Stimulated activated CD8-positive, alpha-beta memory T cell treated with anti-CD3 and anti-CD28 coated beads, Interleukin-7, amount 100 ng/mL, for 24 hours (primary cell): ENCODE results near the gene MESD.

Experiments
- DNase-seq: peaks from one replicate; pipeline ENCODE4 v3.0.0-alpha.2; 2020; ENCODE audit warnings: low read depth

Gene MESD

DNA sequence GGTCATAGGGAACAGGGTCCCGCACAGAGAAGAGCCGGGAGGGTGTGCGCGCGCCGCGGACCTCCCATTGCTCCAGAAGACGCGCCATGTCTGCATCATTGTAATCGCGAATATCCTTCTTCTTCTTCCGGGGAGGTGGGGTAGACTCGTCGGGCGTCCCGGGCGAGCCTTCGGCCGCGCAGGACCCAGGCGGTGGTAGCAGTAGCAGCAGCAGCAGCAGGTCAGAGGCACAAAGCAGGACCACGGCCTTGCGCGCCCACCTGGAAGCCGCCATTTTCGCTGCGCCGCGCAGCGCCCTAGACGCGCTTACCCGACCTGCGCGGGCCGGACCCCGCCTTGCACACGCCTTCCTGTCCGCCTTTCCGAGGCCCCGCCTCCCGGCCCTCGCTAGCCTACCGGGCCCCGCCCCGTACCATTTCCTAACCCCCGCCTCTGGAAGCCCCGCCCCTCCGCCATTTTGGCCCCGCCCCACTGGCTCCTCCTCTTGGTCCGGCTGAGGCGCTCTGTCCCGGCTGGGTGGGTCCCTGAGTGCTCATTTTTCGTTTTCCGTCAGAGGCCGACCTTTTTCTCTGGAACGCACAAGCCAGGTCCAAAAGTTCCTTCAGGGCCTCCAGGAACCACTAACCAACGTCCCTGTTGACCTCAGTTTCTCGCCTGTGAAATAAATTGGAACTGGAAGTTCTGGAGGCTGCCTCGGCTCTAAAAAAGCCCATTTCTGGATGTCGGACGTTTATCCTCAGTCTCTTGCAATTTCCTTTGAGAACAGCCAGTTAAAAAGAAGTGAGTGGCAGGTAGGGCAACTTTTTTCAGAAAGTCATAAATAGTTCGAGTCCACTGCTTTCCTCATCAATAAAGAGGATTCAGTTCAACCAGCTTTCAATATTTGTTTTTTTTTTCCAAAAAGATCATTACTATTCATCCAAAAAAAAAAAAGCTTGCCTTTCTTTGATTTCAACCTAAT is at the start of gene MESD:
MESD (minus strand) TSS at position 302 of the 961 bp plus-strand sequence; CDS start at position 274, 28 bp downstream.
- peak; percentile 99 for DNase-seq

DNA sequence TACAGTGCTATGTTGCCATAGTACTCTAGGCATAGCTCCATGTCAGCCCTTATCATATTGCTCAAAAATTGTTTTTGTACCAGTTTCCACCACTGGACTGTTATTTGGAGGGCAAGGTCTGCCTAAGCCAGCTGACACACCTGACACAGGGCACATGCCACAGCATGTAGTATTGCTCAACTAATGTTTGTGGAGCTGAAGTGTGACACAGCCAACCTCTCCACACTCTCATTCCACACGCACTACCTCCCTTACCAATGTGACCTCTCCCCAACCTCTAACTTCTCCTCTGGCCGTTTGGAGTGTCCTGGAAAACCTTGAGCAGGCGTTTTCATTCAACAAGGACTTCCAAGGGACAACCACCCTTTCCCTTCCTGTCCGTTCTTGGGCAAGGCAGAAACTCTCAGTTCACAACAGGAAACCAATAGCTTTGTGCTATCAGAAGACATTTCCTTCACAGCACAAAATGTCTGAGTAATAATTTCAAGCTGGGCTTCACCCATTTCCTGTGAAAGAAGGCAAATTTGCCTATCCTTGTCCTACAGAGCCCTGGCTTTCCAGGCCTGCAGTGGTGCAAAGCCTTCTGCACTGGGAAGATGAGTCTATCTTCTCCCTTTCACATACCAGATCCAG is 49.5 kb upstream of the MESD start:
- no peak for DNase-seq

DNA sequence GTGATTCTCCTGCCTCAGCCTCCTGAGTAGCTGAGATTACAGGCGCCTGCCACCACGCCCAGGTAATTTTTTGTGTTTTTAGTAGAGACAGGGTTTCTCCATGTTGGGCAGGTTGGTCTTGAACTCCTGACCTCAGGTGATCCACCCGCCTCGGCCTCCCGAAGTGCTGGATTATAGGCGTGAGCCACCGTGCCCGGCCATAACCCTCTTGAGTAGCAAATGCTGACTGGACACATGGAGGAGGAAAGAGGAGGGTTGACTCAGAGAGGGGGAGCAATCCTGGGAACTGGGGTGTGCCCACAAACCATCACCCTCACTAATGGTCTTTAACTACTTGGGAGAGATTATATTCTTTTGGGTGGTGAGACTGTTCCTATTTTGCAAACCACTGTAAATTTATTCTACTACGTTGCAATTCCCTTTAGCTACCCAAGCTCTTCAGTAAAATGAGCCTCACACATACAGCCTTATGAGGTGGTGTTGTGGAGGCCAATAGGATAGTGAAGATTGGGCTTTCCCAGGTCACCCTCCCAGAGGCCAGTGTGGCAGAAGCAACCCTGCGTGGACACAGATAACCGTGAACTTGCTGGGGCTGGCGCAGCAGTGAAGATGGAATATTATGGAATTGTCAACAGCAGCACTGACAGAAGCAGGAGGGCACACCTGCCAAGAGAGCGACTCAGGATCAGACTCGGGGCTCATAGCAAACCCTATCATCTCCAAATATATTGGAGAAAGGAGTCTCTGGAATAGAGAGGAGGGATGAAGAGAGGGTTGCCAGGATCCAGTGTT is 48.5 kb upstream of the MESD start:
- DNase-seq: no peak

DNA sequence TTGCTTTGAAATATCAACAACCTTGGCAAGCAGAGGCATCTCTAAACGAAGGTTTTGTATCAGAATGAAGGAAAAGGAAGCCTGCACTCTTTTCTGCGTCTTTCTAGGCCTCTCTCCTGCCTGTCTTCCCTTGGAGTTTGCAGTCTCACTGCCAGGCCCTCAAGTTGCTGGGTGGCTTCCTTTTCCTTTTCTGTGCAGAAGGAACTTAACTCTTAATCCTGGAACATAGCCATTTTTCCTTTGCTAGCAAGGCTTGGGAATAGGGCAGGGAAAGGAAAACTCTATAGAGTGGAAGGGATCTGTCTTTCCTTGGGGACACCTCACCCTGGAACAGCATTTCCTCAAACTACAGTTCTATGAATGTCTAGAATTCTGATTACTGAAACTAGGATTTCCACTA is 43.9 kb upstream of the MESD start:
- no peak for DNase-seq

DNA sequence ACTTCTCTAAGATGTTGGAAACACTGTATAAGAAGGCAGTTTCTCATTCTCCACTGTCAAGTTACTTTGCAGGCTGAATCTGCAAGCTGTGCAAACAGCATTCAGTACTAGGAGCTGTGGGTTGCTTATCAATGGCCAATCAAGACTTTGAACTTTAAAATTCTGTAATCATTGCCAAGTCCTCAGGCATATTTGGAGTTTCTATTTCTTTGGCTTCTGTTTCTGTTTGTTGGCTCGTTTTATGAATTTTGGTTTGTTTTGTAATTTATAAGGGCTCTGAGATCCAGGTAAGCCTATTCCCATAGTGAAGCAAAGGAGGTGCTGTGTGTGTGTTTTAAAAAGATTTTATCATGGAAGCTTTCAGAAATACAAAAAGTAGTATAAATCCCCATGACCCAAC is 43.2 kb upstream of the MESD start:
- no peak for DNase-seq

DNA sequence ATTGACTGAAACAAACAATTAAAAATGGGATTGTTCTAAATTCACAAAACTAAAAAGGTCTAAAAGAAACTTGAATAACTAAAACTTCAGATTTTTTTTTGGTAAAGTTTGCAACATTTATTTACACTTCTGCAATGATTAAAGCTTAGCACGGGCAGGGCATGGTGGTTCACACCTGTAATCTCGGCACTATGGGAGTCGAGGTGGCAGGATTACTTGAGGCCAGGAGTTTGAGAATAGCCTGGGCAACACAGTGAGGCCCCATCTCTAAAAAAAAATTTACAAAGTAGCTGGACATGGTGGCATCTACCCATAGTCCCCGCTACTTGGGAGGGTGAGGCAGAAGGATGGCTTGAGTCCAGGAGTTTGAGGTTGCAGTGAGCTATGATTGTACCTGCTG is 42.7 kb upstream of the MESD start:
- DNase-seq: no peak

DNA sequence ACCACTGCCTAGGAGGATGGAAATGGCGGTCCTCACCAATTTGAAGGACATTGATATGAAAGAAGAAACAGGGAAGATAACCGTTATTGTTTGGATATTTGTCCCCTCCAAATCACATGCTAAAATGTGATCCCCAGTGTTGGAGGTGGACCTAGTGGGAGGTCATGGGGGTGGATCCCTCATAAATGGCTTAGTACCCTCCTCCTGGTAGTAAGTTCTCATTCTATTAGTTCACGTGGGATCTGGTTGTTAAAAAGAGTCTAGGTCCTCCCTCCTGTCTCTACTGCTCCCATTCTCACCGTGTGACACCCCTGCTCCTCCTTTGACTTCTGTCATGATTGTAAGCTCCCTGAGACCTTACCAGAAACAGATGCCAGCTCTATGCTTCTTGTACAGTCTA is 41.6 kb upstream of the MESD start:
- DNase-seq: no peak

DNA sequence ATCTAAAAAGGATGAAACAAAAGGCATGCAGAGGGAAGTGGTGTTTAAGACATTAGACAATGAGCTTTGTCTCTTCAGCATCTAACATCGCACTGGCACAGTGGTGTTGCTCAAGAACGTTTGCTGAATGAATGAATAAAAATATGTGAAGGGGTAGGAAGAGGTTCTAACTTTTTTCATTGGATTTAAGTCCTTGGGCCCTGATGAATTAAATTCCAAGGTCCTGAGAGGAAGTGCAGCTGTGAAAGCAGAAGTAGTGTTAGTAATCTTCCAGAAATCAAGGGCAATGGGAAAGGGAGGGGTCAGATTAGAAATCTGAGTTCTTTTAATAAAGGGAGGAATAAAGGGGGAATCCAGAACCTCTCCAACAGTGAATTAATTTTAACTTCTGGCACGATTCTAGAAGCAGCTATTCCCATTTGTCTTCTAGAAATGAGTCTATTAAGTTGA is 40.7 kb upstream of the MESD start:
- DNase-seq: no peak

DNA sequence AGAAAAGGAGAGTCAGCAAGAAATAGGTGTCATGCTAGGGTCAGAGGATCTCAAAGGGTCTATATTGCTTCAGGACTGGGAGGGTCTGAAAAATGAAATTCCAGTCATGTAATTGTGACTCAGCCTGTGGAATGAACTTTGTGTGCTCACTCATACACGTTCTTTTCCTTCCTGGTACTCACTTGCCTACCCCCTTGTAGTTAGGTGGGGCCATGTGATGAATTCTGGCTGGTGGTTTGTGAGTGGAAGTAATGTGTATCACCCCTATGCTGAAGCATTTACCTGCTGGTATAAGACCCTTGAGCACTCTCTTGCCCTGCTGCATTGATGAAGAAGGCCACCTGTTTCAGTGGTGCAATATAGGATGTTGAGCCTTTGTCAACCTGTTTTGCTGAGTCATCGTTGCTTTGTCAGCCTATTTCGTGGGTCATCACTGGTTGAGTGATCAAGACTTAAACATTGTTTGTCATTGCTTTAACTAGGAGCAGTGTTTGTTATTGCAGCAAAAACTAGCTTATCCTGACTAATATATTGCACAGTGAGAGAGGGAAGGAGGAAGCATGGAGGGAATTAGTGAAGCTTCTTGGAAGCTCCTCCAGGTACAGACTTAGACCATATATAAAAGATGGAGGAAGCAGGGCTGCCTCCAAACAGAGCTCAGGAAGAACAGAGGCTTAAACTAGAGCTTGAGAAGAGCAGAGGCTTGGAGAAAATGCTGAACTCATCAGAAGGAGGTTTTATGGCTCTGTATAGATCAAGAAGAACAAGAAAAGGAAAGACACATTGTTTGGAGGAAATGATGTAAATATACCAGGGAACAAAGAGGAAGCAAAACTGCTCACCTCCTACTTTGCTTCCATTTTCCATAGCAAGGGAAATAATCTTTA is 40.0 kb upstream of the MESD start:
- no peak for DNase-seq

DNA sequence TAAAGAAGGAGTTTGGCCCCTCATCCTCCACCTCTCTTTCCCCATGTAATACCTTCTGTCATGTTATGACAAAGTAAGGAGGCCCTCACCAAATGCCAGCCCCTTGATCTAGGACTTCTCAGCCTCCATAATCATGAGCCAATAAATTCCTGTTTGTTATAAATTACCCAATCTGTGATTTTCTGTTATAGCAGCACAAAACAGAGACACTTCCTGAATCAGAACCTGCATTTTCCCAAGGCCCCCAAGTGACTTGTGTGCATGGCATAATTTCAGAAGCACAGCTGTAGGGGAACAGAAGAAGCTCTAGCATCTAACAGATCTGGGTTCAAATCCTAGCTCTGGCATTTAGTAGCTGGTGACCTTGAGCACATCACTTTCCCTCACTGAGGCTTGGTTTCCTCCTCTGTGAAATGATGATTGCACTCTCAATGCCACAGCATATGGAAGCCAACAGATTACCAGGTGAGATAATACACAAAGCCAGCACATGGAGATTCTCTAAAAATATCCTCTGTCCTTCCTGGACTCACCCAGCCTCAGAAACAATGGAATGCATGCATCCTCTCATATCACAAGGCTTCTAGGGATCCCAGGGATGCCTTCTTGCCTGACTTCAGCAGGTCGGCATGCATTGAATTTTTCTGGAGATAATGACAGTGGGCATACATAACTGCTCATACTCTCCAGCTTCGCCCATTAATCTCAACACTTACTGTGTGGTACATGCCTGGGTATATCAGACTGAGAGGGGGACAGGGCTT is 37.4 kb upstream of the MESD start:
- no peak for DNase-seq

DNA sequence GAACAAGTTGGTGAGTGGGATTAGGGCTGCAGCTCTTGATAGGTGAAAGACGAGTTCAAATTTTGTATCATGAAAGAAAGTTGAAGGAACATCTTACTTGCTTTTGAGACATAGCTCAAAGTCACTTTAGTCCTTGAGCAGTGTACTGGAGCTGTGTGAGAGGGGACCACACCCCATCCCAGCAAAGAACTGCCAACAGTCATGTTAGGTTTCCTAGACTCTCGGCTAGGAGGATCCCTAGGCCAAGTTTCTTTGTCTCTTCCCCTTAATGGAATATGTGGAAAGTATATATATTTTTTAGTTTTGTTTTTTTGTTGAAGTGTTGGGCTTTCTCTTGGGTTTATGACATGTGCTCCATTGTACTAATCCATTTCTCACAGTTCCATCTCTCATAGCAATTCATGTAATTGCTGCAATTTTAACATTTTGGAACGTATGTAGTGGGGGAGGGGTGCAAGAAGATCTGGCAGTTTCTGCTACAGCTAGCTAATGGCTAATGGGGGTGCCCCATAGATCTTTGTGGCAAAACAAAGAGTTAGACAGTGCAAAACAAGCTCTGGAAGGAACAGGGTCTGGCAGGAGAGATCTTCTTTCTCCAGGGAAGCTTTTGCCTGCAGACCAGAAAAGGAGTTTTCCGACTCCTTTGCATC is 36.2 kb upstream of the MESD start:
- no peak for DNase-seq

DNA sequence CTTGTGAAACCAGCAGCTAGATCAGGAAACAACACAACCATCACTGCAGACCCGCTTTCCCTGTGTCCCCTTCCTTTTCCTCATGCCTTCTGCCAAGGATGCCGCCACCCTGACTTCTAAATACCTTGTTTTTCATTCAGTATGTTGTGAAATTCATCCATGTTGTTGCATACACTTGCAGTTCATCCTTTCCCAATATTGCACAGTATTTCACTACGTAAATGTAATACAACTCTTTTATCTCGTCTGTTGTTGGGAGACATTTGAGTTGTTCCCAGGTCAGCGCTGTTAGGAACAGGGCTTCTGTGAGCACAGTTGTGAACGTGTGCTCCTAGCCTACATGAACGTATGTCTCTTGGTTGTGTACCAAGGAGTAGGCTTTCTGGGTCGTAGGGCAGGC is 35.3 kb upstream of the MESD start:
- DNase-seq: no peak

DNA sequence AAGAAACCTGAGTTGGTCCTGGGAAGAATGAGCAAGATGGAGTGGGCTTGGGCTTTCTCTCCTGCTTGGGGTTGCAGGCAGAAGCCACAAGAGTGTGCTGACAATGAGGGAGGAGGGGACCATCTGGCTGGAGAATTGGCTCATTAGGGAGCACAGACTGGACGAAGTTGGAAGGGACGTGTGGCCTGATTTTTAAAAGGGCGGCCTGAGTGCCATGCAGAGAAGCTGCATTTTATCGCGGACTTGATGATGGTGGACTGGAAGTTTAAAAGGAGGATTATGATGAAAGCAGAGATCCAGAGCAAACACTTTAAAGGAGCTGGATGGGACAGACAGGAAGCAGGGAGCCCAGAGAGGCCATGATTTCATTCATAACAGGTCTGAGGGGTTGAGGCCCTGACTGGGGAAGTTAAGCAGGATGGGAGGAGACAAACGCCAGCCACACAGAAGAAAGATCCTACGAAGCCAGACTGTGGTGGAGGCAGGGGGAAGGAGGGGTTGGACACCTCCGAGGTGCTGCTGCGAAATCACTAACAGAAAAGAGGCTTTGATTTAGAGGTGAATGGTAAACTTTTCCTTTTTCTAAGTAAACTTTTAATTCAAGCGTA is 34.8 kb upstream of the MESD start:
- no peak for DNase-seq

DNA sequence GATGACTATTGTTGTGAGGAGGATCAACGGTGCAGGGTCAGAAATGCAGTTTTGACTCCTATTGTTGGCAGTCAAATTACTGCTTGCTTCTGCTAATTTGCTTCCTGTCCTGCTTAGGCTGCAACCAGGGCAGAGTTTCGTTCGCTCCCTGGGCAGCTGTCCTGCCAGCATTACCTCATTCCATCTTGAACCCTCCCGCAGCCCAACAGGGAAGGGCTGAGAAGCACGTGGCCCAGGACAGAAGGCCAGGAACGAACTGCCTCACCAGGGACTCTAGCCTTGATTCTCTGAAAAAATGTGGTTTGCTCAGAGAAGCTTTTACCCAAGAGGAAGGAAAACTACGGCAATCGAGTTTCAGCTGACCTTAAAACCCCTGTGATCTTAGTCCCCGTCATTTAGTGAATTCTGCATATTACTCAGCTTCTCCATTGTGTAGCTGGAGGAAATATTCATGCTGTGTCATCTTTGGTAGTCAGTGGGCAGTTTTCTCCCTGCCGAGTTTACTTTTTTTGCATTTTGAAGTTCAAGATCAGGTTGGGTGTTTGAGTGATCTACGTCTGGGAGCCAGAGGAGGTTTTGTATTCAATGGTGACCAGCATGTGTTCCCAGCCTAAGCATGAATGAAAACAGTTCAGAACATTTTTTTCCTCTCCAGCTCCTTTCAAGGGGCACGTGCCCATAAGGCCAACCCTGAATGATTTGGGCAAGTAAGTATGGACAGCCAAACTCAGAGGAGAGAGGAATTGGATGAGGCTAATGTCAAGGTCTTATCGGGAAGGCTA is 34.1 kb upstream of the MESD start:
- no peak for DNase-seq

DNA sequence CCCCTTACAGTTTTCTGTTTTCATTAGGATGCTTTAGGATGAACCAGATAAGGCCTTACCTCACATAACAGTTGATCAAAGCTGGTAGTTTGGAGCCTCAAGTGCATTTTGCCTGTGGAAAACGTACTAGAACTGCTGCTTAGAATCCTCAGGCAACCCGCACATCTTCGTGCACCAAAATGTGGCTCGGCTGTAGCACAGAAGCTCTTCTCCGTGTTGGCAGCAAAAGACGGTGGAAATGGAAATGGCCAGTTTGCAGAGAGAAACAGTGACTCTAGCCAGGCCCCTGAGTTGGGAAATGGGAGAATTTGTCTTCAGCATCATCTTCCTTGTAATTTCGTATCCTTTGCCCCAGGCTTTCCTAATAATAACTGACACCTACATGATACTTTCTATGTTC is 31.7 kb upstream of the MESD start:
- DNase-seq: no peak

DNA sequence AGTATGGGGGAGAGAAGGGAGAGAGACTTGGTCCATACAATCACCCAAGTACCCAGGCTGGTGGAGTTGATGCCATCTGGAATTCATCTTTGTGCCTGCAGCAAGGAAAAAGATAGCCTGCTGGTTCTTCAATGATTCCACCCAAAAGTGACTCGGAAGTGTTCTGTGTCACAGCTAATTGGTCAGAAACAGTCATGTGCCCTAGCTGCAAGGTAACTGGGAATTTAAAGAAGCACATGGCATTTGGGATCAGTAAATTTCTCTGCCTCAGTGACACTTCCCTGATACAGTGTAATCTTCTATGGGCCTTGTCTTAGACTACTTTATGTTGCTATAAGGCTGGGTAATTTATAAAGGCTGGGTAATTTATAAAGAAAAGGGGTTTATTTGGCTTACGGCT is 28.6 kb upstream of the MESD start:
- DNase-seq: no peak

DNA sequence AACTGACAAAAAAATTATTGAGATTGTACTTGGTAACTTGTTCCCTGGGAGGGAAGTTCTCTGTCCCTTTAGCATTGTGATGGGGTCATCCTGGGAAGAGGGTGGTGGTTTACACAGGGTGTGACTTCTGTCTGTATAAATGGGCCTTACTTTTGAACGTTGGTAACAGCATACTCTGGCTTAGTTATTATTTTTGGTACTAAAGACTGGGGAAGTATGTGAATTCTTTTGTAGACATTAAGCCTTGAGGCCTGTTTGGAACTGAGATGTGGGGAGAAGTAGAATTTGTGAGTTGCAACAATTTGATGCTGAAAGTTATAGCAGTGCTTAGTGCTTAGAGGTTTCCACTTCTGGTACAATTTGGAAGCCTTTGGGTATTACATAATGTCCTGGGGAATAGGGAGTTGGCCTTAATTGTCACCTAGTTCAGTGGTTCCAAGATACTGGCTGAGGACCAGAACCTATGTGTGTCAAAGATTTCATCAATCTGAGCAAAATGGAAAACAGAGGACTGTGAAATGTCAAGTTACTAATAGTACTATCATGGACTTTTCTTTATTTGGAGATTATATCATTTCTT is 27.0 kb upstream of the MESD start:
- no peak for DNase-seq

DNA sequence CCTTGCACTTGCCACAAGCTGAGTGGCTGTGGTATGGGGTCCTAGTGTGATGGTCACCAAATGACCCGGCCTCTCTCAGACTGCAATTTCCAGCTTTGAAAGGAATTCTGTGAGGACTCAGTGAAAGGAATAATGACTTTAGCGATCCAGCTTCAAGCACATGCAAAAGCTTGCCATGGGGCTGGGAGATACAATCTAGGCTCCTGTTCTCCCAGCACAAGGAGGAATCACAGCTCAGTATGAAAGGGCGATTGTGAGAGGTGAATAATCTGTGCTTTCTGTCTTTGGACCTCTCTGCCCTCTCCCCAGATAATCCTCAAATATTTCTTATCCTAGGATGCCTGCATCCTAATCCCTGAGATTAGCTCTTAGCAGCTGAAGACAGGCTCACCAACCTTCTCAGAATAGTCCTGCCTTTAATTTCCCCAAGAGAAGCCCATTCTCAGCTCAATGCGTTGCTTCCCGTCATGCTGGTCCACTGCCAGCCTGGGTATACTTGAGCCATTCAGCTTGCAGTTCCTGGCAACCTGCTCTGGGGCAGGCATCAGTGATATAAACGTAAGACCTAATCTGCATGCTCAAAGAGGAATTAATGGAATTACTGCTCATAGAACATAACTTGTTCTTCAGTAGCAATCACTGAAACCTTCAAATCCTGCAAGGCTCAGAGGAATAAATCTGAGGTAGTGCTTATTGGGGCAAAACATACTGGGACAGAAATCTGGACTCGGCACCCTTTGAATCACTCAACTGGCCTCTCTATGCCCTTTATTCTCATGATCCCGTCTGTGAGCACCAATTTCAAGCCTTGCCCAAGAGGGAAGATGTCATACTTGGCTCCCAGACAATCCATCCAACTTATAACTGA is 26.2 kb upstream of the MESD start:
- DNase-seq: no peak
